HEK293T (cell line): ENCODE data around the gene SMARCD1.
"Not testable (repeated sequence)": the region's sequence is repeated elsewhere in the genome, so short reads cannot be mapped to it uniquely, and the experiment has no call there.

ENCODE experiments used
- CTCF ChIA-PET: fragments of 350-600 bp; formaldehyde crosslinking; extraction: SDS; loops from one replicate; lab custom pipeline; 2021; ENCODE audit warnings: antibody characterized with exemption, inconsistent platforms; lab: Yijun Ruan, JAX
- POLR2A ChIA-PET: fragments of 350-600 bp; formaldehyde crosslinking; extraction: SDS; loops from one replicate; lab custom pipeline; 2020; ENCODE audit warnings: antibody characterized with exemption, inconsistent platforms; lab: Yijun Ruan, JAX
- DNase-seq: peaks from one replicate; pipeline ENCODE4 v3.0.0; 2012; ENCODE audit warnings: mixed read lengths; ENCODE audit errors: extremely low spot score
- ARNT ChIP-seq: fragments of 450-650 bp; IDR thresholded peaks from 2 replicates; pipeline ENCODE4 v1.6.1; 2017; ENCODE audit warnings: mild to moderate bottlenecking
- BHLHE40 ChIP-seq: fragments of 450-650 bp; IDR thresholded peaks from 2 replicates; pipeline ENCODE4 v1.6.1; 2016; ENCODE audit warnings: mild to moderate bottlenecking, moderate library complexity, borderline replicate concordance
- CTBP1 ChIP-seq: fragments of 450-650 bp; IDR thresholded peaks from 2 replicates; pipeline ENCODE4 v1.6.1; 2016; ENCODE audit warnings: borderline replicate concordance
- ELF4 ChIP-seq: fragments of 450-650 bp; IDR thresholded peaks from 2 replicates; pipeline ENCODE4 v1.6.1; 2017; ENCODE audit warnings: antibody characterized with exemption
- FOXA1 ChIP-seq: fragments of 450-650 bp; IDR thresholded peaks from 2 replicates; pipeline ENCODE4 v1.6.1; 2016; ENCODE audit warnings: mild to moderate bottlenecking
- FOXK2 ChIP-seq: fragments of 450-650 bp; IDR thresholded peaks from 2 replicates; pipeline ENCODE4 v1.6.1; 2016; ENCODE audit warnings: mild to moderate bottlenecking
- FOXM1 ChIP-seq: fragments of 450-650 bp; IDR thresholded peaks from 2 replicates; pipeline ENCODE4 v1.6.1; 2017; ENCODE audit warnings: mild to moderate bottlenecking, borderline replicate concordance
- HDGF ChIP-seq: fragments of 450-650 bp; IDR thresholded peaks from 2 replicates; pipeline ENCODE4 v1.6.1; 2017; ENCODE audit warnings: antibody characterized with exemption, borderline replicate concordance
- L3MBTL2 ChIP-seq: fragments of 450-650 bp; conservative IDR thresholded peaks from 2 replicates; pipeline ENCODE4 v1.6.1; 2016; ENCODE audit warnings: mild to moderate bottlenecking
- LEF1 ChIP-seq: fragments of 450-650 bp; IDR thresholded peaks from 2 replicates; pipeline ENCODE4 v1.6.1; 2017; ENCODE audit warnings: mild to moderate bottlenecking, borderline replicate concordance
- NFRKB ChIP-seq: fragments of 450-650 bp; IDR thresholded peaks from 2 replicates; pipeline ENCODE4 v1.6.1; 2016; ENCODE audit warnings: mild to moderate bottlenecking, moderate library complexity
- PKNOX1 ChIP-seq: fragments of 450-650 bp; IDR thresholded peaks from 2 replicates; pipeline ENCODE4 v1.6.1; 2016
- SP1 ChIP-seq: fragments of 450-650 bp; IDR thresholded peaks from 2 replicates; pipeline ENCODE4 v1.6.1; 2017
- SUZ12 ChIP-seq: fragments of 450-650 bp; IDR thresholded peaks from 2 replicates; pipeline ENCODE4 v1.6.1; 2016; ENCODE audit warnings: mild to moderate bottlenecking
- TARDBP ChIP-seq: fragments of 450-650 bp; IDR thresholded peaks from 2 replicates; pipeline ENCODE4 v1.6.1; 2016
- ZNF384 ChIP-seq: fragments of 450-650 bp; IDR thresholded peaks from 2 replicates; pipeline ENCODE4 v1.6.1; 2016

SMARCD1 gene

GRCh38 chr12:50142993-50143392, 57.9 kb downstream of the SMARCD1 start:
- ChIA-PET POLR2A (no interaction called here), CTCF (interaction anchor here (0.6 kb wide), 1 partner anchor 59 kb away, joined by 4 read pairs; no protein-coding TSS in a partner anchor)
- no peak for DNase-seq
- TF ChIP-seq LEF1 (no peak), TARDBP (no peak), FOXA1 (no peak), PKNOX1 (no peak), FOXK2 (no peak), SUZ12 (no peak), ZNF384 (no peak), ELF4 (no peak), CTBP1 (no peak), NFRKB (no peak), SP1 (no peak), BHLHE40 (no peak), ARNT (no peak), L3MBTL2 (no peak)

GRCh38 chr12:50145439-50145838, 60.3 kb downstream of the SMARCD1 start:
- ChIA-PET POLR2A (no interaction called here), CTCF (interaction anchor here (1.0 to 1.1 kb wide), 2 partner anchors 22 to 34 kb away, joined by 3 read pairs; partner anchors contain the start of genes CERS5 and COX14)
- no peak for DNase-seq
- TF ChIP-seq NFRKB, result no peak
- TF ChIP-seq BHLHE40, result no peak
- TF ChIP-seq L3MBTL2, result no peak
- no peak for TF ChIP-seq FOXA1
- no peak for TF ChIP-seq CTBP1
- TF ChIP-seq SP1, result no peak
- no peak for TF ChIP-seq LEF1
- TF ChIP-seq ARNT, result no peak
- no peak for TF ChIP-seq PKNOX1
- TF ChIP-seq ZNF384, result no peak
- no peak for TF ChIP-seq FOXK2

- ChIA-PET CTCF (no interaction called here), POLR2A (no interaction called here)
- TF ChIP-seq LEF1, result no peak
- TF ChIP-seq CTBP1, result no peak
- TF ChIP-seq FOXA1, result no peak
- TF ChIP-seq FOXK2, result no peak
- TF ChIP-seq FOXM1, result no peak
- no peak for TF ChIP-seq TARDBP
- TF ChIP-seq SP1, result no peak
- no peak for TF ChIP-seq NFRKB
- TF ChIP-seq ZNF384, result no peak
- TF ChIP-seq L3MBTL2, result no peak
- no peak for TF ChIP-seq ELF4
- TF ChIP-seq ARNT, result no peak
- no peak for TF ChIP-seq SUZ12
- no peak for TF ChIP-seq BHLHE40
- DNase-seq, result no peak
These were observed 62.1 kb downstream of the SMARCD1 start for GRCh38 chr12:50147281-50147680.

- CTCF ChIA-PET, DNase-seq: not testable (repeated sequence)
- POLR2A ChIA-PET, result interaction anchor here (1.4 kb wide), 1 partner anchor 19 kb away, joined by 3 read pairs; the partner anchor contains the start of gene CERS5
These were observed 62.9 kb downstream of the SMARCD1 start for GRCh38 chr12:50148011-50148410.

- POLR2A ChIA-PET, result interaction anchor here (0.9 to 1.4 kb wide), 3 partner anchors 18 to 65 kb away, joined by 3 to 4 read pairs (median 3); partner anchors contain the start of gene CERS5
- TF ChIP-seq ARNT (no peak), SUZ12 (no peak), NFRKB (no peak), ZNF384 (no peak), HDGF (no peak), LEF1 (no peak), BHLHE40 (no peak)
- CTCF ChIA-PET, result interaction anchor here (0.7 kb wide), 1 partner anchor 37 kb away, joined by 3 read pairs; the partner anchor contains the start of gene COX14
- DNase-seq, result no peak
These were observed 64.2 kb downstream of the SMARCD1 start for GRCh38 chr12:50149311-50149710.
